ENCODE results near the gene MRPS26. TPM values are rescaled to one million over a fixed set of nuclear protein-coding genes. Genes with fewer than 3 reads are reported as not detected.
A peak's percentile ranks its signal among the peaks of the same experiment; 100 is the strongest.
"Not testable (repeated sequence)": the region's sequence is repeated elsewhere in the genome, so short reads cannot be mapped to it uniquely, and the experiment has no call there.

The MRPS26 gene
- total RNA-seq, 1 donor from 2014 or later, result 106 TPM

GRCh38 chr20:3022559-3023490, 23.0 kb upstream of the MRPS26 start:
- intact Hi-C loops (cut with micrococcal nuclease); H3K27me3 Mint-ChIP-seq (ENCODE audit: insufficient read depth); DNase-seq (ENCODE audit: low spot score); H3K4me3 Mint-ChIP-seq; H3K27ac Mint-ChIP-seq; H3K4me1 Mint-ChIP-seq (ENCODE audit: low read depth); H3K9me3 Mint-ChIP-seq: not testable (repeated sequence)
- peaks cover 41% of the 10 kb centered on the region for H3K36me3 Mint-ChIP-seq (ENCODE audit: low read depth)

GRCh38 chr20:3027987-3028386, 17.9 kb upstream of the MRPS26 start:
- intact Hi-C loops (cut with micrococcal nuclease), result no loop called here
- Mint-ChIP-seq H3K4me3 (no peak overlapping the region), H3K27ac (no peak overlapping the region), H3K4me1 (ENCODE audit: low read depth) (peaks cover 5% of the 10 kb centered on the region), H3K27me3 (ENCODE audit: insufficient read depth) (no peaks in the 10 kb centered on the region), H3K36me3 (ENCODE audit: low read depth) (peaks cover 25% of the 10 kb centered on the region), H3K9me3 (no peaks in the 10 kb centered on the region)
- no peak for DNase-seq (ENCODE audit: low spot score)

- no peaks in the 10 kb centered on the region for H3K27me3 Mint-ChIP-seq (ENCODE audit: insufficient read depth)
- H3K4me1 Mint-ChIP-seq (ENCODE audit: low read depth), result peaks cover 5% of the 10 kb centered on the region
- no peak overlapping the region for H3K4me3 Mint-ChIP-seq
- DNase-seq (ENCODE audit: low spot score), result no peak
- H3K36me3 Mint-ChIP-seq (ENCODE audit: low read depth), result peaks cover 28% of the 10 kb centered on the region
- intact Hi-C loops (cut with micrococcal nuclease), result loop anchor here (1.0 kb wide), 1 partner anchor 20 kb away; no protein-coding TSS in a partner anchor
- no peak overlapping the region for H3K27ac Mint-ChIP-seq
- H3K9me3 Mint-ChIP-seq, result no peaks in the 10 kb centered on the region
Measured at GRCh38 chr20:3031524-3032147, 14.2 kb upstream of the MRPS26 start.

- DNase-seq (ENCODE audit: low spot score), result no peak
- H3K27ac Mint-ChIP-seq, result no peak overlapping the region
- H3K4me3 Mint-ChIP-seq, result no peak overlapping the region
- peaks cover 26% of the 10 kb centered on the region for H3K36me3 Mint-ChIP-seq (ENCODE audit: low read depth)
- H3K9me3 Mint-ChIP-seq, result no peaks in the 10 kb centered on the region
- no peaks in the 10 kb centered on the region for H3K27me3 Mint-ChIP-seq (ENCODE audit: insufficient read depth)
- intact Hi-C loops (cut with micrococcal nuclease), result no loop called here
- peaks cover 5% of the 10 kb centered on the region for H3K4me1 Mint-ChIP-seq (ENCODE audit: low read depth)
Measured at GRCh38 chr20:3032624-3033023, 13.2 kb upstream of the MRPS26 start.

GRCh38 chr20:3037654-3038053, 8.2 kb upstream of the MRPS26 start:
- intact Hi-C loops (cut with micrococcal nuclease), result no loop called here
- DNase-seq (ENCODE audit: low spot score), result no peak
- H3K4me1 Mint-ChIP-seq (ENCODE audit: low read depth), result peaks cover 15% of the 10 kb centered on the region
- no peak overlapping the region for H3K27ac Mint-ChIP-seq
- H3K4me3 Mint-ChIP-seq, result no peak overlapping the region
- H3K9me3 Mint-ChIP-seq, result no peaks in the 10 kb centered on the region
- peaks cover 44% of the 10 kb centered on the region for H3K36me3 Mint-ChIP-seq (ENCODE audit: low read depth)
- no peaks in the 10 kb centered on the region for H3K27me3 Mint-ChIP-seq (ENCODE audit: insufficient read depth)

- DNase-seq (ENCODE audit: low spot score), result no peak
- Mint-ChIP-seq H3K27ac (no peak overlapping the region), H3K36me3 (ENCODE audit: low read depth) (peaks cover 44% of the 10 kb centered on the region), H3K27me3 (ENCODE audit: insufficient read depth) (no peaks in the 10 kb centered on the region), H3K9me3 (no peaks in the 10 kb centered on the region), H3K4me1 (ENCODE audit: low read depth) (peaks cover 15% of the 10 kb centered on the region), H3K4me3 (no peak overlapping the region)
- intact Hi-C loops (cut with micrococcal nuclease), result no loop called here
Measured at GRCh38 chr20:3038454-3038853, 7.4 kb upstream of the MRPS26 start.

- Mint-ChIP-seq H3K27me3 (ENCODE audit: insufficient read depth) (no peaks in the 10 kb centered on the region), H3K27ac (peak overlapping the region; percentile 72), H3K9me3 (no peaks in the 10 kb centered on the region), H3K4me1 (ENCODE audit: low read depth) (peaks cover 15% of the 10 kb centered on the region), H3K4me3 (no peak overlapping the region), H3K36me3 (ENCODE audit: low read depth) (peaks cover 42% of the 10 kb centered on the region)
- no peak for DNase-seq (ENCODE audit: low spot score)
- intact Hi-C loops (cut with micrococcal nuclease), result no loop called here
Measured at GRCh38 chr20:3039426-3039825, 6.4 kb upstream of the MRPS26 start.

- Mint-ChIP-seq H3K36me3 (ENCODE audit: low read depth) (peaks cover 37% of the 10 kb centered on the region), H3K27ac (peak overlapping the region; percentile 72), H3K9me3 (no peaks in the 10 kb centered on the region), H3K4me3 (no peak overlapping the region), H3K4me1 (ENCODE audit: low read depth) (peaks cover 17% of the 10 kb centered on the region), H3K27me3 (ENCODE audit: insufficient read depth) (no peaks in the 10 kb centered on the region)
- DNase-seq (ENCODE audit: low spot score), result no peak
- intact Hi-C loops (cut with micrococcal nuclease), result no loop called here
Measured at GRCh38 chr20:3040086-3040485, 5.8 kb upstream of the MRPS26 start.

GRCh38 chr20:3041854-3042409, 3.9 kb upstream of the MRPS26 start:
- Mint-ChIP-seq H3K36me3 (ENCODE audit: low read depth) (peaks cover 30% of the 10 kb centered on the region), H3K9me3 (no peaks in the 10 kb centered on the region), H3K27ac (no peak overlapping the region), H3K4me1 (ENCODE audit: low read depth) (peaks cover 24% of the 10 kb centered on the region), H3K27me3 (ENCODE audit: insufficient read depth) (no peaks in the 10 kb centered on the region), H3K4me3 (no peak overlapping the region)
- DNase-seq (ENCODE audit: low spot score), result no peak
- intact Hi-C loops (cut with micrococcal nuclease), result no loop called here

GRCh38 chr20:3042625-3043024, 3.2 kb upstream of the MRPS26 start:
- Mint-ChIP-seq H3K36me3 (ENCODE audit: low read depth) (peaks cover 29% of the 10 kb centered on the region), H3K27ac (no peak overlapping the region), H3K4me3 (no peak overlapping the region), H3K27me3 (ENCODE audit: insufficient read depth) (no peaks in the 10 kb centered on the region), H3K4me1 (ENCODE audit: low read depth) (peaks cover 26% of the 10 kb centered on the region), H3K9me3 (no peaks in the 10 kb centered on the region)
- DNase-seq (ENCODE audit: low spot score), result no peak
- intact Hi-C loops (cut with micrococcal nuclease), result no loop called here

GRCh38 chr20:3043322-3043721, 2.5 kb upstream of the MRPS26 start, which contains the start of gene GNRH2:
GNRH2 (plus strand) TSS chr20:3043622; CDS start chr20:3044415, 793 bp downstream.
- Mint-ChIP-seq H3K9me3 (no peaks in the 10 kb centered on the region), H3K36me3 (ENCODE audit: low read depth) (peaks cover 34% of the 10 kb centered on the region), H3K4me3 (peak within 1 kb of the TSS; percentile 42), H3K27me3 (ENCODE audit: insufficient read depth) (no peaks in the 10 kb centered on the region), H3K4me1 (ENCODE audit: low read depth) (peaks cover 26% of the 10 kb centered on the region), H3K27ac (no peak within 1 kb of the TSS)
- no peak for DNase-seq (ENCODE audit: low spot score)
- intact Hi-C loops (cut with micrococcal nuclease), result no loop called here

- Mint-ChIP-seq H3K4me3 (peak overlapping the region; percentile 42), H3K9me3 (no peaks in the 10 kb centered on the region), H3K27me3 (ENCODE audit: insufficient read depth) (no peaks in the 10 kb centered on the region), H3K4me1 (ENCODE audit: low read depth) (peaks cover 24% of the 10 kb centered on the region), H3K36me3 (ENCODE audit: low read depth) (peaks cover 29% of the 10 kb centered on the region), H3K27ac (no peak overlapping the region)
- intact Hi-C loops (cut with micrococcal nuclease), result no loop called here
- no peak for DNase-seq (ENCODE audit: low spot score)
Measured at GRCh38 chr20:3044336-3044965, 1.4 kb upstream of the MRPS26 start.

All from activated T-helper 1 cell treated with anti-CD3 and anti-CD28 coated beads, Interleukin-12 subunit alpha, Interleukin-12 subunit beta, Interleukin-2, Interleukin-4 antibody, amounts not matched to agents 30 ng/mL and 10 ng/mL and 1 ng/mL, durations not matched to agents 14 hours and 24 hours and 36 hours (primary cell).